Bone marrow (tissue), 2 donors: Measurements from ENCODE around the gene GARNL3.

Source experiments
- DNase-seq, 2 donors: peaks; one replicate each; lab custom pipeline; 2025; lab: John Stamatoyannopoulos, UW

GARNL3 gene

DNA sequence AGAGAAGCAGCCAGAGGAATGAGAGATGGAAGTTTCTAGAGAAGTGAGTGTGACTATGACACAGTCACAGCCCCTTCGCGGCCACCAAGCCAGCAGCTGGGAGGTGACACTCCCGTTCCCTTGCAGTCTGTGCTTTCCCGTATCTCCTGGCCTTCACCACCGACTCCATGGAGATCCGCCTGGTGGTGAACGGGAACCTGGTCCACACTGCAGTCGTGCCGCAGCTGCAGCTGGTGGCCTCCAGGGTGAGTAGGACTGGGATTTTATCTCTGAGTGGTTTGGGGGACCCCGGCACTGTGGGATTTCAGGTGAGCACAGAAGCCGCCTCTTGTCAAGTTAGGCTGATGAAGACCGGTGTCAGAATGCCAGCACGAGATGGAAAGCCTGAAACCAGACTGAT is 120.3 kb downstream of the GARNL3 start:
- DNase-seq = no peak

GRCh38 chr9:127386249-127386648 is 121.7 kb downstream of the GARNL3 start:
- DNase-seq = no peak

GRCh38 chr9:127386981-127387380 is 122.4 kb downstream of the GARNL3 start:
- DNase-seq = no peak

- no peak for DNase-seq
Measured at GRCh38 chr9:127388037-127388855, 123.7 kb downstream of the GARNL3 start.

- DNase-seq = no peak
Measured at GRCh38 chr9:127388856-127389238, 124.3 kb downstream of the GARNL3 start.

- DNase-seq = no peak
Measured at GRCh38 chr9:127389381-127390247, 125.0 kb downstream of the GARNL3 start.

GRCh38 chr9:127390248-127390545 is 125.6 kb downstream of the GARNL3 start:
- DNase-seq = no peak

GRCh38 chr9:127390563-127390962 is 126.0 kb downstream of the GARNL3 start:
- no peak for DNase-seq

GRCh38 chr9:127392166-127392565 is 127.6 kb downstream of the GARNL3 start:
- DNase-seq = no peak

GRCh38 chr9:127392976-127393375 is 128.4 kb downstream of the GARNL3 start:
- DNase-seq = no peak

- no peak for DNase-seq
Measured at GRCh38 chr9:127393645-127394044, 129.1 kb downstream of the GARNL3 start.

- DNase-seq = no peak
Measured at GRCh38 chr9:127395497-127396252, 131.1 kb downstream of the GARNL3 start.

DNA sequence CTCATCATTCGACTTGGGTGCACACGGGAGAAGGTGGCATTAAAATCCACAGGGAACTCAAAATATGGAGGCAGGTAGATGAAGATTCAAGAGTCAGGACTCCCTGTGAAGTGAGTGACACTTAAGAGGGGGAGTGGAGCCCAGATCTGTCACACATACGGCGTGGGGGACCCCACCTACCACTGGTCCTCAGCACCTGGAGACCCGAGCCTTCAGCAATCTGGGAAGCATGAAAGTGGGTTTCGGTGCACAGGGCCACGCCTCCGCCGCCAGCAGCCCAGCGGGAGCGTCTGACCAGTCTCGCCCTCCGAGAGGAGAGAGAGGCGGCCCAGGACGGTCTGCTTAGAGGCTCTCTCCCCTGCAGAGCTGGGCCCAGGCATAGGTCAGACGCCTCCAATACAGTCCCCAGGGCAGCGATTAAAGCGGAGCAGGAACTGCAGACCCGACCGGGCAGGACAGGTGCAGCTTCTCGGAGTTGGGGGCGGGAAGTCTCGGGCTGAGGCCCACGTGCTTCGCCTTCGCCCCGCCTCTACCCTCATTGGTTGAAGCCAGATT is 131.8 kb downstream of the GARNL3 start:
- no peak for DNase-seq

DNA sequence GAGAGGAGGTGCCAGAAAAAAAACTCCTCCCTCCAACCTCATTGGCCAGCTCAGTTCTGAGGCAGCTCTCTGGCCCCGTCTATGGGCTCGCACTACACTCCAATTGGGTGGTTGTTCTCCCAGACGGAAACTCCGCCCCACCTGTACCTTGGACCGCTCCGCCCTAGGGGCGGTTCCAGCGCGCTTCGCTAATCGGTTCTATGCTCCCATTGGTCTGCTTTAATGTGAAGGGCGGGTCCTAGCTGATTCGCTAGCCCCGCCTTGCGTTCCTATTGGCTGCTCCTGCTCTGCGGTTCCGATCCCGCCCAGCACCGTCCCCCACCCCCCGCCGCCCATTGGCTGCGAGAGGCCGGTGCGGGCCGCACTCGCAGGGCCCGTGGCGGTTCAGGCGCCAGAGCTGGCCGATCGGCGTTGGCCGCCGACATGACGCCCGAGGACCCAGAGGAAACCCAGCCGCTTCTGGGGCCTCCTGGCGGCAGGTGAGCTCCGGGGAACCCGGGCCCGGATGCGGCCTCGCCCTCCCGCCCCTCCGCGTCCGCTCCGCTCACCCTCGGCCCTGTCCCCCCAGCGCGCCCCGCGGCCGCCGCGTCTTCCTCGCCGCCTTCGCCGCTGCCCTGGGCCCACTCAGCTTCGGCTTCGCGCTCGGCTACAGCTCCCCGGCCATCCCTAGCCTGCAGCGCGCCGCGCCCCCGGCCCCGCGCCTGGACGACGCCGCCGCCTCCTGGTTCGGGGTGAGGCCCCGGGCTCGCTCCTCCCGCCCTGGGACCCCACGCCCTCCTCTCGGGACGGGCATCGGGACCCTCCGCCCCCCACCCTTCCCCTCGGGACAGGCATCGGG is 132.5 kb downstream of the GARNL3 start, which contains the start of gene SLC2A8:
SLC2A8 (plus strand) TSS at position 362 of the 838 bp plus-strand sequence; CDS start at position 424, 62 bp downstream.
- peak; percentile 64 to 95 for DNase-seq

DNA sequence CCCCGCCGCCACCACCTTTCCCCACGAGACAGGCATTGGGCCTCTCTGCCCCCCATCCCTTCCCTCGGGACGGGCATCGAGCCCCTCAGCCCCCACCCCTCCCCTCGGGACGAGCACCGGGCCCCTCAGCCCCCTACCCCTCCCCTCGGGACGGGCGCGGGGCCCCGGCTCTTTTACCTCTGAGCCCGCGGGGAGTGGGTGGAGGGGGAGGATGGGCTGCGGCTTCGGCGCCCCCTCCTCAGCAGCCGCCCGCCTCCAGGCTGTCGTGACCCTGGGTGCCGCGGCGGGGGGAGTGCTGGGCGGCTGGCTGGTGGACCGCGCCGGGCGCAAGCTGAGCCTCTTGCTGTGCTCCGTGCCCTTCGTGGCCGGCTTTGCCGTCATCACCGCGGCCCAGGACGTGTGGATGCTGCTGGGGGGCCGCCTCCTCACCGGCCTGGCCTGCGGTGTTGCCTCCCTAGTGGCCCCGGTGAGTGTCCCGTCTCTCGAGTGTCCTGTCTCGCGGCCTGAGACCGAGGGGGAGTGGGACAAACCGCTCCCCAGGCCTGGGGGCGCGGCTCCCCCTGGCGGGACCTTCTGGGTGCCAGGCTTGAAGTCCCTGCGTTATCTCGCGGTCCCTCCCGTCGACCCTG is 133.2 kb downstream of the GARNL3 start:
- DNase-seq = no peak

GRCh38 chr9:127398275-127398647 is 133.7 kb downstream of the GARNL3 start:
- no peak for DNase-seq

DNA sequence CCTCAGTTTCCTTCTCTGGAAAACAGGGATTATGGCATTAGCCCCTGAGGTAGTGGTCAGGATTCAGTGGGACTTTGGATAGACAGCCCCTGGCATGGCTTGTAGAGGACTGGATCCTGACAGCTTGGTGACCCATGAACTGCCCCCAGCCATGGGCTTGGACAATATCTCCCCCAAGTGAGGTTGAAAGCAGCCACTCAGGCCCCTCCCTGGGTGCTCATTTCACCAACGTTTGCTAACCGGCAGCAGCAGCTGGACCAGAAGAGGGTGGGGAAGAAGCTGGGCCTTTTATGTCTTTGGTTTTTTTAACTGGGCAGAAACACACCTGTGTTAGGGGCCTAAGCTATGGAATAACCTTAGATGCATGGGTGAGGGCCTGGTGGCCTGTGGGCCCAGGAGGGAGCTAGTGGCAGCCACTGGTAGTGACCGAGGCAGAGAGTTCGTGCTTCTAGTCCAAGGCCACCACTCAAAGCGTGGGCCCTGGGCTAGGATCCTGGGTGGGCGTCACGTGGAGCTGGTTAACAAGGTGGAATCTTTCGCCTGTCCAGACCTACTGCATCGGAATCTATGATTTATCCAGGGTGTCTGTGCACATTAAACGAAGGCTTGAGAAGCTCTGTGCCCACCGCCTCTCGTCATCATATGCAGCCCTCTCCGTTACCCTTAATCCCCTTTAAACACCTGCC is 134.3 kb downstream of the GARNL3 start:
- DNase-seq = no peak

DNA sequence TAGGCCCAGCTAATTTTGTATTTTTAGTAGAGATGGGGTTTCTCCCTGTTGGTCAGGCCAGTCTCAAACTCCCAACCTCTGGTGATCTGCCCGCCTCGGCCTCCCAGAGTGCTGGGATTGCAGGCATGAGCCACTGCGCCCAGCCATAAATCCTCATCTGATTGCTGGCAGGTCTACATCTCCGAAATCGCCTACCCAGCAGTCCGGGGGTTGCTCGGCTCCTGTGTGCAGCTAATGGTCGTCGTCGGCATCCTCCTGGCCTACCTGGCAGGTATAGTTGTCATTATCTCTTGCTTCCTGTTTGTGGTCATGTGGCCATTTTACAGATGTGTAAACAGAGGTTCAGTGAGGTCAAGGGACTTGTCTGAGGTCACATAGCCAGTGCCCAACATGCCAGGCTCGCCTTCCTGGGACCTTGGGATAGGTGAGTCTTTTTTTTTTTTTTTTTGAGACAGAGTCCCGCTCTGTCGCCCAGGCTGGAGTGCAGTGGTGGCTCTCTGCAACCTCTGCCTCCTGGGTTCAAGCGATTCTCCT is 135.2 kb downstream of the GARNL3 start:
- DNase-seq = no peak

GRCh38 chr9:127402401-127403090 is 138.0 kb downstream of the GARNL3 start:
- no peak for DNase-seq
